MM.1S (cell line): Measurements from ENCODE around the gene NEGR1.

ENCODE experiments used
- EZH2 ChIP-seq: fragments of 300-600 bp; sonication (generic); optimal IDR thresholded peaks from 2 replicates; pipeline ENCODE3; 2017; ENCODE audit warnings: low read depth, mild to moderate bottlenecking, antibody characterized with exemption, low read length, mixed read lengths
- TF ChIP-seq, protein P1 (sequence below): fragments of 300-600 bp; sonication (generic); IDR thresholded peaks from 2 replicates; pipeline ENCODE4 v1.5.1; 2016; ENCODE audit warnings: antibody characterized with exemption, low read length, mixed read lengths

DNA sequence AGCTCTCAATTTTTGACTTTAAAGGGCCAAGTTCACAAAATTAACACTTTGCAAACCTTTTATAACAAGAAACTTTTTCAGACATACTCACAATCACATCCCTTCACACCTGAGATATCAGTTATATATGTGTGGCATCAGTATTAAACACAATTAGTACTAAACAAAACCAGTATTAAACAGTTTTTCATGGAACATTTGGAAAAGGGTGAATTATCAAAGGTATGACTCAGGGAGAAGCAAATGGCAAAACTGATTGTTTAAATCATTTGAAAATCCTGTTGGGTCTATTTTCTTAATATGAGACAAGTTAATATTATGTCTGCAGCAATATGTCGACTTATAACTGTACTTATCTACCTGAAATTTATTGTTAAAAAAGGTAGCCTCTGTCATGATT is 587.3 kb downstream of the NEGR1 start:
- TF ChIP-seq, protein P1, sequence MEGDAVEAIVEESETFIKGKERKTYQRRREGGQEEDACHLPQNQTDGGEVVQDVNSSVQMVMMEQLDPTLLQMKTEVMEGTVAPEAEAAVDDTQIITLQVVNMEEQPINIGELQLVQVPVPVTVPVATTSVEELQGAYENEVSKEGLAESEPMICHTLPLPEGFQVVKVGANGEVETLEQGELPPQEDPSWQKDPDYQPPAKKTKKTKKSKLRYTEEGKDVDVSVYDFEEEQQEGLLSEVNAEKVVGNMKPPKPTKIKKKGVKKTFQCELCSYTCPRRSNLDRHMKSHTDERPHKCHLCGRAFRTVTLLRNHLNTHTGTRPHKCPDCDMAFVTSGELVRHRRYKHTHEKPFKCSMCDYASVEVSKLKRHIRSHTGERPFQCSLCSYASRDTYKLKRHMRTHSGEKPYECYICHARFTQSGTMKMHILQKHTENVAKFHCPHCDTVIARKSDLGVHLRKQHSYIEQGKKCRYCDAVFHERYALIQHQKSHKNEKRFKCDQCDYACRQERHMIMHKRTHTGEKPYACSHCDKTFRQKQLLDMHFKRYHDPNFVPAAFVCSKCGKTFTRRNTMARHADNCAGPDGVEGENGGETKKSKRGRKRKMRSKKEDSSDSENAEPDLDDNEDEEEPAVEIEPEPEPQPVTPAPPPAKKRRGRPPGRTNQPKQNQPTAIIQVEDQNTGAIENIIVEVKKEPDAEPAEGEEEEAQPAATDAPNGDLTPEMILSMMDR, result no peak
- TF ChIP-seq EZH2, result no peak
